ENCODE data around the gene CFAP299. TPM values are rescaled to one million over a fixed set of nuclear protein-coding genes. Genes with fewer than 3 reads are reported as not detected.

CFAP299 gene
- total RNA-seq, 1 donor from 2014 or later = not detected

DNA sequence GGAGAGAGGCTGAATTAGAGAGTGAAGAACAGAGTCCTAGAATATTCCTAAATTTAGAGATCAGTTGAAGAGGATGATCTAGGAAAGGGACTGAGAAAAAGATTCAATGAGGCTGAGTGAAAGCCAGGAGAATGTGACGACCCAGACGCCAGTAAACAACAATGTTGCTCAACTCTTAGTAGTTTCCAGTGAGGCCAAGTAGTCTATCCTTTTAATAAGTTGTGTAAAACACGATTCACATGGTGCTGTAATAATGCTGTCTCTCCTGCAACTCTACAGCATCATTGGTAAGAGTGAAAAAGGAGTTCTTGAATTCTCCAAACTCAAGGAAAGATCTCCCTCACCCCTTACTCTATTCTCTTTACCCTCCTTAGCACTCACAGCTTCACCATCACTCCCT, 140.3 kb downstream of the CFAP299 start:
- Mint-ChIP-seq H3K27me3 (ENCODE audit: unreplicated experiment) (no peaks in the 10 kb centered on the region), H3K4me3 (ENCODE audit: unreplicated experiment) (no peak overlapping the region), H3K36me3 (ENCODE audit: low read depth, unreplicated experiment) (no peaks in the 10 kb centered on the region), H3K27ac (ENCODE audit: unreplicated experiment) (no peak overlapping the region), H3K4me1 (ENCODE audit: unreplicated experiment) (no peaks in the 10 kb centered on the region), H3K9me3 (ENCODE audit: unreplicated experiment) (no peaks in the 10 kb centered on the region)
- TF ChIP-seq, protein P1, sequence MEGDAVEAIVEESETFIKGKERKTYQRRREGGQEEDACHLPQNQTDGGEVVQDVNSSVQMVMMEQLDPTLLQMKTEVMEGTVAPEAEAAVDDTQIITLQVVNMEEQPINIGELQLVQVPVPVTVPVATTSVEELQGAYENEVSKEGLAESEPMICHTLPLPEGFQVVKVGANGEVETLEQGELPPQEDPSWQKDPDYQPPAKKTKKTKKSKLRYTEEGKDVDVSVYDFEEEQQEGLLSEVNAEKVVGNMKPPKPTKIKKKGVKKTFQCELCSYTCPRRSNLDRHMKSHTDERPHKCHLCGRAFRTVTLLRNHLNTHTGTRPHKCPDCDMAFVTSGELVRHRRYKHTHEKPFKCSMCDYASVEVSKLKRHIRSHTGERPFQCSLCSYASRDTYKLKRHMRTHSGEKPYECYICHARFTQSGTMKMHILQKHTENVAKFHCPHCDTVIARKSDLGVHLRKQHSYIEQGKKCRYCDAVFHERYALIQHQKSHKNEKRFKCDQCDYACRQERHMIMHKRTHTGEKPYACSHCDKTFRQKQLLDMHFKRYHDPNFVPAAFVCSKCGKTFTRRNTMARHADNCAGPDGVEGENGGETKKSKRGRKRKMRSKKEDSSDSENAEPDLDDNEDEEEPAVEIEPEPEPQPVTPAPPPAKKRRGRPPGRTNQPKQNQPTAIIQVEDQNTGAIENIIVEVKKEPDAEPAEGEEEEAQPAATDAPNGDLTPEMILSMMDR (IDR thresholded peaks at IDR 0.05; ENCODE audit: unreplicated experiment) = no peak
- DNase-seq (ENCODE audit: low spot score) = no peak

DNA sequence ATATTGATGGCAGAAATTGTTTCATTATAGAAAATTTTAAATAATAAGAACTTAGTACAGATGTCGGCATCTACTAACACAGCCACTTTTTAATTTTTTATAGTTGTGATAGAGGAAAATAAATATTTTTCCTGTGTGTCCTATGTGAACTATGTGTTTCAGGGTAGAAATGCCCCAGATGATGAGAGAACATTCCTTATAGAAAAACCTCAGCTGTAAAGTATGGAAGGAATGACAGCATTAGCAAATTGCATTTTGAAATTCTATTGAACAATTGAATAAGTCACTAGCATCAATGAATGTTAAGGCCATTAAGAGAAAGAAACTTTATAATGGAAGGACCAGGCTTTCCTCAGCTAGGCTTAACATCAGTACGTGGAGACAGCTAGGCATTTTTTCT, 149.2 kb downstream of the CFAP299 start:
- TF ChIP-seq, protein P1 (IDR thresholded peaks at IDR 0.05; ENCODE audit: unreplicated experiment) = no peak
- peaks cover 5% of the 10 kb centered on the region for H3K4me1 Mint-ChIP-seq (ENCODE audit: unreplicated experiment)
- no peak overlapping the region for H3K4me3 Mint-ChIP-seq (ENCODE audit: unreplicated experiment)
- H3K36me3 Mint-ChIP-seq (ENCODE audit: low read depth, unreplicated experiment) = no peaks in the 10 kb centered on the region
- no peak overlapping the region for H3K27ac Mint-ChIP-seq (ENCODE audit: unreplicated experiment)
- no peaks in the 10 kb centered on the region for H3K9me3 Mint-ChIP-seq (ENCODE audit: unreplicated experiment)
- no peaks in the 10 kb centered on the region for H3K27me3 Mint-ChIP-seq (ENCODE audit: unreplicated experiment)
- no peak for DNase-seq (ENCODE audit: low spot score)

DNA sequence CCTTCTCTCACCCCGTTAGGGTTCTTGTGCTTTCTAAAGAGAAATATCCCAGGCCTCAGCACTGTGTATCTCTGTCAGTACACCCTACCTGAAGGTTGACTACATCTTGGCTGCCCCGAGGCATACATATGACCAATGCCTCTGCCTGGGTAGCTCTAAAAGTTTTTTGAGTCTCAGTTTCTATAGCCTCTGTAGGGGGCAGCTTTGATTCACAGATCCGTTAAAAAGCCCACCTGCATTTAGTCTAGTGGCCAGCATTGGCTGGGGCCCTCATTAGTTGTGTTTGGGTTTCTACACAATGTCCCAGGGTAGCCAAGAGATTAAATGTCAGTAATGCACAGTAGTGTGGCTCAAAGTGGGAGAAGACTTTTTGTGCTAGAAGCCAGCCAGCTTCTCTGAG, 151.1 kb downstream of the CFAP299 start:
- H3K36me3 Mint-ChIP-seq (ENCODE audit: low read depth, unreplicated experiment) = no peaks in the 10 kb centered on the region
- TF ChIP-seq, protein P1 (IDR thresholded peaks at IDR 0.05; ENCODE audit: unreplicated experiment) = no peak
- peaks cover 1% of the 10 kb centered on the region for H3K27me3 Mint-ChIP-seq (ENCODE audit: unreplicated experiment)
- H3K4me3 Mint-ChIP-seq (ENCODE audit: unreplicated experiment) = no peak overlapping the region
- H3K27ac Mint-ChIP-seq (ENCODE audit: unreplicated experiment) = no peak overlapping the region
- no peak for DNase-seq (ENCODE audit: low spot score)
- peaks cover 9% of the 10 kb centered on the region for H3K4me1 Mint-ChIP-seq (ENCODE audit: unreplicated experiment)
- no peaks in the 10 kb centered on the region for H3K9me3 Mint-ChIP-seq (ENCODE audit: unreplicated experiment)

DNA sequence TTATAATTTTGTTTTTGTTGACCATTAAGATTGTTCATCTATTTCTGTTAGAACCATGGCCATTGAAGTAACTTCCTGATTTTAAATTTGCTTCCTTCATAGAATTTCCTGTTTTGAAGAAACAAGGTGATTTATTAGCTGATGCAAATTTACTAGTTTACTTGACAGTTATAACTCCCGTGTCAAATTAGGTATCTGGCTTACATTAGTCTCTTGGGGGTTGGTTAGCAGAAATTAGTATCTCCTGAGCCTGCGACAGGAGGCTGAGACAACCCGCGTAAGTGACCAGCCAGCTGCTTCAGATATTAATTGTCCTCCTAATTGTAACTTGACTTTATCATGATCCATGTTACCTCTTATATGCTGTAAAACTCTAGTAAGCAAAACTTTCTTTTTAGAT, 154.3 kb downstream of the CFAP299 start:
- no peak for DNase-seq (ENCODE audit: low spot score)
- peaks cover 1% of the 10 kb centered on the region for H3K27me3 Mint-ChIP-seq (ENCODE audit: unreplicated experiment)
- H3K4me3 Mint-ChIP-seq (ENCODE audit: unreplicated experiment) = no peak overlapping the region
- TF ChIP-seq, protein P1 (IDR thresholded peaks at IDR 0.05; ENCODE audit: unreplicated experiment) = no peak
- H3K36me3 Mint-ChIP-seq (ENCODE audit: low read depth, unreplicated experiment) = no peaks in the 10 kb centered on the region
- peaks cover 9% of the 10 kb centered on the region for H3K4me1 Mint-ChIP-seq (ENCODE audit: unreplicated experiment)
- H3K9me3 Mint-ChIP-seq (ENCODE audit: unreplicated experiment) = no peaks in the 10 kb centered on the region
- no peak overlapping the region for H3K27ac Mint-ChIP-seq (ENCODE audit: unreplicated experiment)

DNA sequence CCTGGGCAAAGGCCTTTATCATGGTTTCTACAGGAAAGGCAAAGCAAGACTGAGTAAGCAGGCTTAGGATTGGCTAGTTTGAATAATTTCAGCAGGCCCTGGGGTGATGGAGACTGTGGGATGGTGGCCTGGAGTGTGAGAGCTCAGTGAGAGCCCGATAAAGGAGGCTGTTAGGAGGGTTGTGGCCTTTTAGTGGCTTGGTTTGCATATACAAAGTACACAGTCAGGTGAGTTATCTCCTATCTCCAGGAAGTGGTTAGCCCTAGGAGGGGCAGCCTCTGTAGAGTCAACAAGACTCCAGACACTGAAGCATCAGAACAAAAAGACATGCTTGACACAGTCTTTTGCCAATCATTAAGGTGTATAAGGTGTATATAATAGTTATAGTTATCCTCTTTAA, 157.2 kb downstream of the CFAP299 start:
- peaks cover 4% of the 10 kb centered on the region for H3K27me3 Mint-ChIP-seq (ENCODE audit: unreplicated experiment)
- no peaks in the 10 kb centered on the region for H3K36me3 Mint-ChIP-seq (ENCODE audit: low read depth, unreplicated experiment)
- H3K27ac Mint-ChIP-seq (ENCODE audit: unreplicated experiment) = no peak overlapping the region
- H3K9me3 Mint-ChIP-seq (ENCODE audit: unreplicated experiment) = no peaks in the 10 kb centered on the region
- TF ChIP-seq, protein P1 (IDR thresholded peaks at IDR 0.05; ENCODE audit: unreplicated experiment) = no peak
- no peak for DNase-seq (ENCODE audit: low spot score)
- H3K4me1 Mint-ChIP-seq (ENCODE audit: unreplicated experiment) = peaks cover 9% of the 10 kb centered on the region
- H3K4me3 Mint-ChIP-seq (ENCODE audit: unreplicated experiment) = no peak overlapping the region

Measured in endothelial cell (in vitro differentiated cells).